ENCODE measurements around the gene CYP27A1.
"Not testable (repeated sequence)": the region's sequence is repeated elsewhere in the genome, so short reads cannot be mapped to it uniquely, and the experiment has no call there.

The CYP27A1 gene

DNA sequence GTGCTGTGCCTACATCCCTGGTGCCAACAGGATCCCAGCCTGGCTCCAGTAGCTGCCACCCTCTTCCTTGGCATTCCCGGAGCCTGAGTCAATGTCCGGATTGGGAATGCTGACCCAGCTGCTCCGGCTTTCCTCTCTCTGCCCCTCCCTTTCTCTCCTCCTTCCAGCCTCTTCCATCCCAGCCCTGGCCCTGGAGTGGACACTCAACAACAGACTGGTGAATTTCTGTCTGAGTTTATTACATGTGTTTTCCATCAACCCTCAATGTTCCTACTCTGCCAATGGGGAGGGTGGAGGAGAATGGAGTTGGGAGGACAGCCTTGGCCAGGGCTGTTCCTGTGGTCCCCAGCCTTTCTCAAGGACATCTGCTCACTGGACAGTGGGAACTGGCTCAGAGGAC lies 50.6 kb downstream of the CYP27A1 start:
- no peak for DNase-seq

- DNase-seq: no peak
Observed at GRCh38 chr2:218833023-218833609, 51.2 kb downstream of the CYP27A1 start.

GRCh38 chr2:218834685-218835084 lies 52.7 kb downstream of the CYP27A1 start:
- no peak for DNase-seq

DNA sequence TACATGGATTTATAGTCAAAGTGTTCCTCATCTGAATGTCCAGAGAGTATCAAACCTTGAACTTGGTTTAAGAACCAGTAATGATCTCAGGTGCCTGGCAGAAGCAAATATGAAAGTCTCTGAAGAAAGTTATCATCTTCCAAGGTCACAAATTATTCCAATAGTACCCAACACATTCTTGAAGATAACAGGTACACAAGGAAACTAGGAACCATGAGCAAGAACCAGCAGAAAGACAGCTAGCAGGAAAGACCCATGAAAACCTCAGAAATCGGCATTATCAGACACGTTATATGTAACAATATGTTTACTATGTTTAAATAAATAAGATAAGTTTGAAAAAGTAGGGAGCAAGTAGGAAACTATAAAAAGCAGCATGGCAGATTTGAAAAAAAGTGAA lies 55.5 kb downstream of the CYP27A1 start:
- DNase-seq: no peak

GRCh38 chr2:218839430-218839829 lies 57.5 kb downstream of the CYP27A1 start:
- DNase-seq: no peak

DNA sequence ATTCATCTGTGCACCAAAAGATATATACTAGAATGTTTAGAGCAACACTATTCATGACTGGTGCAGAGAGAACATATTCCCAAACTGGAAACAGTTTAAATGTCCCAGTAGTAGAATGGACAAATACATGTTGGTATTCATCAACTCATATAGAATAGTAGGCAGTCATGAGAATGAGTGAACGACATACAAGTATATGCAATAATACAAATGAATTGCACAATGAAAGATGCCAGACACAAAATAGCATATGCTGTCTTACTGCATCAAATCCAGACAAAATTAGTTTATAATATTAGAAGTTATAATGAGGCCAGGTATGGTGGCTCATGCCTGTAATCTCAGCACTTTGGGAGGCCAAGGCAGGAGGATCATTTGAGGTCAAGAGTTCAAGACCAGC lies 57.9 kb downstream of the CYP27A1 start:
- DNase-seq: no peak

DNA sequence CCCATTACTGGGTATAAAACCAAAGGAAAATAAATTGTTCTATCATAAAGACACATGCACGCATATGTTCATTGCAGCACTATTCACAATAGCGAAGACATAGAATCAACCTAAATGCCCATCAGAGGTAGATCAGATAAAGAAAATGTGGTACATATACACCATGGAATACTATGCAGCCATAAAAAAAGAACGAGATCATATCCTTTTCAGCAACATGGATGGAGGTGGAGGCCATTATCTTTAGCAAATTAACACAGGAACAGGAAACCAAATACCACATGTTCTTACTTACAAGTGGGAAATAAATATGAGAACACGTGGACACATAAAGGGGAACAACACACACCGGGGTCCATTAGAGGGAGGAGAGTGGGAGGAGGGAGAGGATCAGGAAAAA lies 62.4 kb downstream of the CYP27A1 start:
- DNase-seq: not testable (repeated sequence)

DNA sequence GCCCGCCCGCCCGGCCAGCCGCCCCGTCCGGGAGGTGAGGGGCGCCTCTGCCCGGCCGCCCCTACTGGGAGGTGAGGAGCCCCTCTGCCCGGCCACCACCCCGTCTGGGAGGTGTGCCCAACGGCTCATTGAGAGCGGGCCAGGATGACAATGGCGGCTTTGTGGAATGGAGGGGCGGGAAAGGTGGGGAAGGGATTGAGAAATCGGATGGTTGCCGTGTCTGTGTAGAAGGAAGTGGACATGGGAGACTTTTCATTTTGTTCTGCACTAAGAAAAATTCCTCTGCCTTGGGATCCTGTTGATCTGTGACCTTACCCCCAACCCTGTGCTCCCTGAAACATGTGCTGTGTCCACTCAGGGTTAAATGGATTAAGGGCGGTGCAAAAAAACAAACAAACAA lies 65.0 kb downstream of the CYP27A1 start:
- not testable (repeated sequence) for DNase-seq

DNA sequence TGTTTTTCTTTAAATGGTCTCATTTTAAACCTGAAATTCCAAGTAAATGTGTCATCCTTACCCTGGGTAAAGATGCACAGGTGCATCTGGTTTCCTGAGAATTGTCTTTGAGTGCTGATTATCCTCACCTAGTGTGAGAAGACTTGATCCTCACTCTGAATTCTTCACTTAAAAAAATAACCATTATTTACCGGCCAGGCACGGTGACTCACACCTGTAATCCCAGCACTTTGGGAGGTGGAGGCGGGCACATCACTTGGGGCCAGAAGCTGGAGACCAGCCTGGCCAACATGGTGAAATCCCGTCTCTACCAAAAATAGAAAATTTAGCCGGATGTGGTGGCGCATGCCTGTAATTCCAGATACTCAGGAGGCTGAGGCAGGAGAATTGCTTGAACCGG lies 67.8 kb downstream of the CYP27A1 start:
- no peak for DNase-seq

DNA sequence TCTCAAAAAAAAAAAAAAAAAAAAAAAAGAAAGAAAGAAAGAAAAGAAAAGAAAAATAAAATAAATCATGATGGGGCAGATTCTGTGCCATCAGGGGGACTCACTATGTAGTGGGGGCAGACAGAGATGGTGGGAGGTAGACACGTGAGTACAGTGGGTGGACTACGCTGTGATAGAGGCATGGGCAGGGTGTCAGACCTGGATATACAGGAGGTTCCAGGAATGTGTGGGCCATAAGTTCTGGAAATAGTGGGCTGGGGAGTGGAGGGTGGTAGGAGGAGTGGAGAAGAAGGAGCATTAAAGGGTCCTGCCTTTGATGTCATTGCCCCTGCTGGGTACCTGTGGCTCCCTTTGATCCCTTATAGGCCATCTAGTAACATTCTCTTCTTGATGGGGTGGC lies 68.8 kb downstream of the CYP27A1 start:
- DNase-seq: no peak

DNA sequence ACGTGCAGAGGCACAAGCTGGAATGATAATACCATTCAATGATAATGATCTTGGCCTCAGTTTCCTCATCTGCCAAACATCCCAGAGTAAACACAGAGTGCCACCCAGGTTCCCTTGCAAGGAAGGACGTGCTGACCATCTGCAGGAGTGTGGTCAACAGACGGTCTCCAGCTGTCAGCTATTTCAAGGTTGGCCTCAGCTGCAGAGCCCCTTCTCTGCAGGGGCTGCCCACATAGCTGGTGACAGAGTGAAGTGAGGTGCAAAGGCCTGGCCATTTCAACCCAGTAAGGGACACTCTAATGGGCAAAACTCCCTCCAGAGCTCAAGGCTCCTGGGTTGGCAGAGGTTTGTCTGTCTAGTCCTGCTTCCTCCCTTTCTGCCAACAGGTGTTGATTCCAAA lies 69.3 kb downstream of the CYP27A1 start:
- DNase-seq: no peak

DNA sequence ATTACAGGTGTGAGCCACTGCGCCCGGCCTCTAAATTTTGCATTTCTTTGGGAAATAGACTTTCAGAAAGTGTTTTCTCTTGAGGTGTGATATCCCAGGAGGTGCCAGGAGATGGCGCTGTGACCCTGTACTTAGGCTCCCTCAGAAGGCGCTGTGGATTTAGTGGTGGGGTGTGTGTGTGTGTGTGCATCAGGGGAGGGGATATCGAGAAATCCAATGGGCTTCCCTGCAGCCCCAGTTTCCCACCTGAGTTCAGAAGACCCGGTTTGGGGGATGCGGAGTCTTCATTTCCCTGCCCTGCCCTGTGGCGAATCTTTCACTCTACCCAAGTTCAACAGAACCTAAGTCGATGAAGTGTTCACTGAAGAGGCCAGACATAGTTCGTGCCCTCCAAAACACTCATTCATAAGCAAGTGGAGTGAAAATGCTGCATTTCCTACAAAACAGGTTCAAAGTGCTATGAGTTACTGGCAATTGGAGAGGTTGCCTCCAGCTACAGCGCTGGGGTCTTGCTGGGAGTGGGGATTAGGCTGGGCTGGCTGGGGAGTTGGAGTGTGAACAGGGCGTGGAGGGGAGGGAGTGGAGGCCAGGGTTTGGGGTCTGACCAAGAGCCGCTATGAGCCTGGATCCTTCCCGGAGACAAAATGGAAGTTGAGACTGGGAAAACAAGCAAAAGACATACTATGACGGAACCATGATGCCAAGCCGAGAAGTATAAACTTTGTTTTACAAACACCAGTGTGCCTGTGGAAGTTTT lies 71.1 kb downstream of the CYP27A1 start:
- peak; percentile 50 for DNase-seq

DNA sequence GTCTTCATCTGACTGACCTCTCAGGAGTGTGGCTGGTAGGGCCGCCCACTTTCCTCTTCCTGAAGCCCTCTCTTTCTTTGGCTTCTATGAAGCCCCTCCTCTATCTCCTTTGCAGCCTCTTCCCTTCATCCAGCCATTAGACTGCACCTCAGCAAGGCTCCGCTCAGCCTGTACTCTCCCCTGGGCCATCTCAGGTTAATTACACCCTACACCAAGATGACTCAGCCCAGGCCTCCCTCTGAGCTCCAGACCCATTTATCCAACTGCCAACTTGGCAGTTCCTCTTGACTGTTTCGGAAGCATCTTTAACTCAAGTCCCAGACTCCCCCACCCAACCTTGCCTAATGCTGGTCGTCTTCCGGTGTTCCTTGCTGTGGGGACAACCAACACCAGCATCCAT lies 71.8 kb downstream of the CYP27A1 start:
- DNase-seq: no peak

- DNase-seq: no peak
Observed at GRCh38 chr2:218854860-218855259, 72.9 kb downstream of the CYP27A1 start.

GRCh38 chr2:218855305-218856166 lies 73.6 kb downstream of the CYP27A1 start:
- DNase-seq: no peak

GRCh38 chr2:218856167-218856895 lies 74.4 kb downstream of the CYP27A1 start:
- no peak for DNase-seq

DNA sequence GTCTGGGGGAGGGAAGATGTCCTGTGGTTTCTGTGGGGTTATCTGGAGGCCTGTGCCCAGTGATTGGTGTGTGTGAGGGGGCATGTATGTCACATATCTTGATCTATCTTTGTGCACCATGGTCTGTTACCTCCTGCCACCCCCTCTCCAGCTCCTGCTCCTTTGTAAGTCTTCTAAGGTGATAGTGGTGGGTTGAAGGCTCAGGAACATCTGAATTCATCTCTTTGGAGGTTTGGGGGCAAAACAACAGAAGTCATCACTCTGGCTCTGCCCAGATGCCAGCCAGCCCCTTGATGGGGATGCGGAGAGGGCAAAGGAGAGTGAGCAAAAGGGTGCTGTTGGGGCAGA lies 74.9 kb downstream of the CYP27A1 start:
- no peak for DNase-seq

GRCh38 chr2:218857371-218858137 lies 75.6 kb downstream of the CYP27A1 start:
- DNase-seq: no peak

GRCh38 chr2:218858138-218858445 lies 76.1 kb downstream of the CYP27A1 start:
- no peak for DNase-seq

DNA sequence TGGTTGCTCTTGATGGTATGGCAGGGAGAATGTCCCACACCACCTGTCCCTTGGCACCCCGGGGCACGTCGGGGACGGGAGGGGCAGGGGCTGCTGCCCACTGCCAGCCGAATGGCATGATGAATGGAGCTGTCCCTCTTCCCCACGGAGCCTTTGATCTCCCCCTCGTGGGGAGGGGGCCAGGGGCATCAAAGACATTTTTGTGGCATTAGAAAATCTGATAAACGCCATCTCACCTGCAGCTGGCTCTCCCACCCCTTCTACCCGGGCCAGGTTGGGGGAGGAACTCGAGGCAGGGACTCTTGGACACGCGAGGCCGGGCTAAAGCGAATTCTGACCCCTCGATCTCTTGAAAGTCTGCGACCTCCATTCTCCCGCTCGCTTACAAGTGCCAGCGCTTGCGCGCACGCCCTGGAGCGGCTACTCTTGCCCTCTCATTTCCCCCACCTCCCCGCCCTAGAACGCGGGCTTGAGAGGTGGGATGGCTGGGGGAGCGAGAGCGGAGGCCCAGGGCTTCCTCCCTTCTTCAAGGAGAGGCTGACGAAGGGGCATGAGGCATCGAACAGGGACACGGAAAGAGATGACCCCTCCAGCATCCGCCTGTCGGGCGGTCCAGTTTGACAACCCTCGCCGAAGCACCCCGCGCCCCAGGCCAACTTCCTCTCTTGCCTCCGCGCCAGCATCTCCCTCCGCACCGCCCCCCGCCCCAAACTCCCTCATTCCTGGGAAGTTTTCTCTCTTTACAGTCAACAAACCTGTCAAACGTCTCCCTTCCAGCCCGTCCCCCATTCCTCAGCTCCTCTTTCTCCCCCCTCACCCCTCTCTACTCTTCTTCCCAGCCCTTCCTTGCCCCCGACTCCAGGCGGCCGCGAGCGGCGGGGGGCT lies 77.0 kb downstream of the CYP27A1 start:
- DNase-seq: no peak

DNA sequence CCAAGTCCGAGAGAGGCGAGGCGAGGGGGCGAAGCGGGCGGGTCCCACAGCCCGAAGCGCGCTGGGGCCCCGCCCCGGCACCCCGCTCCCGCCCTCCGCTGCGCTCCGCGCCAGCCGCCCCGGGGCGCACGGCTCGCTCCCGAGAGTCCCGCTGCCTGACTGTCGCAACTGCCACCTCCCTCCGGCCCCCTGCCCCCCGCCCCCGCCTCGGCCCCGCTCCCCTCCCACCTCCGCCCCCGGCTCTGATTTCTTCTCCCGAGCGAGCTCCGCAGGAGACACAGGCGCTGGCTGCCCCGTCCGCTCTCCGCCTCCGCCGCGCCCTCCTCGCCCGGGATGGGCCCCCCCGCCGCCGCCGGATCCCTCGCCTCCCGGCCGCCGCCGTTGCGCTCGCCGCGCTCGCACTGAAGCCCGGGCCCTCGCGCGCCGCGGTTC lies 77.6 kb downstream of the CYP27A1 start, which contains the start of gene WNT6:
TSS of gene WNT6 (plus strand) at position 250 of the 432 bp plus-strand sequence. CDS start 233 bp downstream, outside the sequence.
- DNase-seq: no peak
